K562 (cell line): ENCODE data around the gene IGDCC3. TPM values are rescaled to one million over a fixed set of nuclear protein-coding genes. Genes with fewer than 3 reads are reported as not detected.

Experiments used
- ATAC-seq: fragments of 200-7000 bp; cut with Tn5 transposase; 3 replicates; pipeline ENCODE4 v1.9.1; 2020; ENCODE audit warnings: moderate library complexity
- BruUV-seq: library from RNA; stranded (reverse); fragments of 400-500 nt; replicated peaks from 2 replicates; lab custom pipeline; 2021; lab: Mats Ljungman, UMichigan
- CTCF ChIA-PET: fragments of 300-600 bp; formaldehyde crosslinking; extraction: SDS; loops from one replicate; lab custom pipeline; 2021; ENCODE audit warnings: low intra/inter-chr PET ratio; lab: Yijun Ruan, JAX
- POLR2A ChIA-PET: fragments of 300-600, 350-650 bp; sonication (Branson Sonifier 250); formaldehyde crosslinking; extraction: SDS; loops from one replicate; lab custom pipeline; 2021; ENCODE audit warnings: antibody characterized with exemption, inconsistent platforms; lab: Yijun Ruan, JAX
- DNase-seq, 4 experiments: peaks; one replicate each; pipeline versions ENCODE4 v3.0.0 to v3.0.0-alpha.2; 2011 to 2018; ENCODE audit warnings: low spot score in 3 of 4, mixed read lengths in 3 of 4; ENCODE audit errors: extremely low read depth in 1 of 4
- FAIRE-seq: peaks from 2 replicates; lab custom pipeline; 2011; peaks lifted over from hg19 to GRCh38; lab: Jason Lieb, UNC
- H2AFZ ChIP-seq: 2 replicates; pipeline ENCODE4 v1.6.0; 2011; ENCODE audit warnings: low read depth, low read length, control low read depth, inconsistent platforms
- H3K27ac ChIP-seq: fragments of 200-600 bp; 3 replicates; pipeline ENCODE4 v1.8.0; 2011; ENCODE audit warnings: low read depth, mild to moderate bottlenecking, control low read depth, inconsistent platforms, low read length, moderate library complexity, mixed read lengths; ENCODE audit errors: extremely low read depth
- H3K27me3 ChIP-seq, 2 experiments: fragments of 300-600 bp in 1 of 2; 2 replicates in 1 of 2; 3 replicates in 1 of 2; pipeline versions ENCODE4 v1.6.0 to v1.8.0; 2011; ENCODE audit warnings: inconsistent platforms in 2 of 2, low read length in 2 of 2, mild to moderate bottlenecking in 1 of 2, mixed read lengths in 1 of 2, moderate library complexity in 1 of 2; ENCODE audit not compliant: control insufficient read depth in 2 of 2, insufficient read depth in 2 of 2
- H3K36me3 ChIP-seq: fragments of 300-600 bp; 3 replicates; pipeline ENCODE4 v1.8.0; 2011; ENCODE audit warnings: mild to moderate bottlenecking, low read length, inconsistent platforms; ENCODE audit not compliant: control insufficient read depth, insufficient read depth
- H3K4me1 ChIP-seq, 2 experiments: fragments of 200-600 bp in 1 of 2; replicated peaks in 1 of 2; 2 replicates in 1 of 2; 3 replicates in 1 of 2; pipeline versions ENCODE4 v1.5.1 to v1.8.0; 2011; ENCODE audit warnings: inconsistent platforms in 2 of 2, low read length in 2 of 2, mild to moderate bottlenecking in 1 of 2, mixed read lengths in 1 of 2, moderate library complexity in 1 of 2; ENCODE audit not compliant: control insufficient read depth in 2 of 2, insufficient read depth in 2 of 2
- H3K4me2 ChIP-seq: 2 replicates; pipeline ENCODE4 v1.6.1; 2011; ENCODE audit warnings: low read length, control low read depth, inconsistent platforms, mixed read lengths; ENCODE audit not compliant: insufficient read depth
- H3K4me3 ChIP-seq: fragments of 200-600 bp; sonication (generic), shearing (Covaris generic); 2 replicates; pipeline ENCODE4 v1.5.1; 2016; ENCODE audit warnings: control low read depth, inconsistent platforms
- H3K79me2 ChIP-seq: fragments of 200-600 bp; 3 replicates; pipeline ENCODE4 v1.8.0; 2011; ENCODE audit warnings: low read length, inconsistent platforms; ENCODE audit not compliant: control insufficient read depth, insufficient read depth
- H3K9ac ChIP-seq, 2 experiments: 2 replicates each; pipeline versions ENCODE4 v1.6.0 to v1.6.1; 2011; ENCODE audit warnings: low read depth in 2 of 2, low read length in 2 of 2, control low read depth in 1 of 2, inconsistent platforms in 1 of 2, mild to moderate bottlenecking in 1 of 2, mixed read lengths in 1 of 2; ENCODE audit not compliant: insufficient read depth in 1 of 2
- H3K9me1 ChIP-seq: one replicate; pipeline ENCODE4 v1.6.0; 2011; ENCODE audit warnings: inconsistent platforms, mild to moderate bottlenecking, low read length, moderate library complexity; ENCODE audit not compliant: control insufficient read depth, insufficient read depth
- H3K9me3 ChIP-seq: replicated peaks from 2 replicates; pipeline ENCODE4 v1.5.1; 2011; ENCODE audit warnings: low read depth, low read length, inconsistent platforms; ENCODE audit not compliant: control insufficient read depth, insufficient read depth
- H4K20me1 ChIP-seq: replicated peaks from 2 replicates; pipeline ENCODE4 v1.6.1; 2011; ENCODE audit warnings: low read length, inconsistent platforms, mixed read lengths; ENCODE audit not compliant: control insufficient read depth, insufficient read depth
- ATF1 ChIP-seq, 2 experiments: fragments of 450-650 bp in 1 of 2; IDR thresholded peaks; 2 replicates each; pipeline ENCODE4 v1.6.1; 2016; ENCODE audit warnings: missing compliant biosample characterization in 1 of 2, missing genetic modification characterization in 1 of 2
- BCLAF1 ChIP-seq, 2 experiments: fragments of 450-650 bp in 1 of 2; IDR thresholded peaks; 2 replicates each; pipeline ENCODE4 v1.6.1; 2011 to 2017; ENCODE audit warnings: low read depth in 2 of 2, antibody characterized with exemption in 1 of 2, borderline replicate concordance in 1 of 2, low read length in 1 of 2, mild to moderate bottlenecking in 1 of 2, mixed read lengths in 1 of 2; ENCODE audit not compliant: control insufficient read depth in 1 of 2
- BDP1 ChIP-seq: IDR thresholded peaks from 3 replicates; pipeline ENCODE4 v1.6.1; 2011; ENCODE audit not compliant: insufficient read length, insufficient read depth
- BRD9 ChIP-seq: fragments of 450-650 bp; IDR thresholded peaks from 2 replicates; pipeline ENCODE4 v1.6.1; 2018; ENCODE audit warnings: low read depth; ENCODE audit not compliant: partially characterized antibody
- DPF2 ChIP-seq: fragments of 450-650 bp; IDR thresholded peaks from 2 replicates; pipeline ENCODE4 v1.6.1; 2016
- EHMT2 ChIP-seq: fragments of 450-650 bp; IDR thresholded peaks from 2 replicates; pipeline ENCODE4 v1.6.1; 2018; ENCODE audit warnings: antibody characterized with exemption
- JUN ChIP-seq, 2 experiments: sonication (generic) in 1 of 2; formaldehyde crosslinking in 1 of 2; IDR thresholded peaks; 2 replicates each; pipeline versions ENCODE4 v1.6.1 to v1.8.0; 2012 to 2022; ENCODE audit warnings: borderline replicate concordance in 2 of 2, mild to moderate bottlenecking in 2 of 2, improper control_type of control experiment in 1 of 2, low read depth in 1 of 2, low read length in 1 of 2, missing genetic modification reagents in 1 of 2
- NCOA2 ChIP-seq, 2 experiments: fragments of 450-650 bp; IDR thresholded peaks; 2 replicates each; pipeline ENCODE4 v1.6.1; 2018; ENCODE audit warnings: mild to moderate bottlenecking in 2 of 2, moderate library complexity in 1 of 2; ENCODE audit not compliant: partially characterized antibody in 2 of 2
- RFX7 ChIP-seq: fragments of 250-450 bp; sonication (Bioruptor Pico); IDR thresholded peaks from 2 replicates; pipeline ENCODE4 v1.5.1; 2021; ENCODE audit warnings: mild to moderate bottlenecking
- TRIM24 ChIP-seq, 2 experiments: fragments of 450-650 bp; IDR thresholded peaks; 2 replicates each; pipeline ENCODE4 v1.6.1; 2016
- ZC3H8 ChIP-seq: fragments of 450-650 bp; IDR thresholded peaks from 2 replicates; pipeline ENCODE4 v1.6.1; 2017
- ZNF778 ChIP-seq: fragments of 450-650 bp; formaldehyde crosslinking; IDR thresholded peaks from 2 replicates; pipeline ENCODE4 v1.4.0; 2020; ENCODE audit warnings: mild to moderate bottlenecking, moderate library complexity
- WGBS: fragments of 100-300 bp; shearing (Covaris generic); methylation state at CpG from one replicate; pipeline ENCODE4 v1.1.6; 2016; ENCODE audit warnings: low coverage, mixed read lengths; ENCODE audit not compliant: insufficient coverage; ENCODE audit errors: missing lambda C conversion rate; 5-methylcytosine and 5-hydroxymethylcytosine counted together
- in situ Hi-C: fragments of 300-500 bp; cut with MboI; formaldehyde crosslinking; loops from 4 replicates; pipeline ENCODE4 v1.15.0; 2018; ENCODE audit warnings: inconsistent platforms, mixed read lengths
- intact Hi-C: fragments of 100-400 bp; cut with micrococcal nuclease; formaldehyde crosslinking; loops from 2 replicates; pipeline ENCODE4 v1.14.2; 2022
- polyA plus RNA-seq, 8 experiments: library from polyadenylated mRNA; depleted of rRNA in 4 of 8; stranded (reverse) in 5 of 8; unstranded in 3 of 8; fragments of >200 nt; fragmentation: Nextera tagmentation in 2 of 8; fragmentation: Illumina TruSeq in 1 of 8; extraction: Ambion mirVana in 2 of 8; extraction: Trizol in 1 of 8; gene quantifications; 2 replicates each; pipeline versions ENCODE4 v1.2.1 to v1.2.3, GENCODE V29; 2011 to 2014; ENCODE audit warnings: inconsistent platforms in 1 of 8, missing spikeins in 1 of 8
- total RNA-seq, 7 experiments: library from RNA; depleted of rRNA in 6 of 7; stranded (reverse); fragments of >200 nt in 6 of 7; fragmentation: Illumina TruSeq in 2 of 7; extraction: Trizol in 2 of 7; gene quantifications; 2 replicates each; pipeline versions ENCODE4 v1.2.1 to v1.2.3, GENCODE V29; 2011 to 2021; ENCODE audit warnings: low replicate concordance in 1 of 7

IGDCC3 gene
- total and polyA plus RNA-seq, 9 of the 15 experiments (the other 6 are each of a cell fraction or from before 2014, with no cell fraction given), result not detected

- H3K4me1 ChIP-seq, result peaks cover 4 to 9% of the 10 kb centered on the region in 2 experiments; a peak in 4 of 5 replicates
- no peak overlapping the region for H3K27ac ChIP-seq
- H3K9me3 ChIP-seq, result no peaks in the 10 kb centered on the region
- ChIA-PET POLR2A (interaction anchor here (0.7 kb wide), 1 partner anchor 98 kb away, joined by 3 read pairs; no protein-coding TSS in a partner anchor), CTCF (no interaction called here)
- in situ Hi-C loops, result no loop called here
- H3K27me3 ChIP-seq, result peaks cover 4 to 12% of the 10 kb centered on the region in 2 experiments; a peak in 4 of 5 replicates
- TF ChIP-seq EHMT2 (no peak), ZNF778 (no peak), JUN (IDR thresholded peaks at IDR 0.05; ENCODE audit: borderline replicate concordance, low read depth, low read length) (no peak), JUN (CRISPR knock-in tag; IDR thresholded peaks at IDR 0.05; ENCODE audit: borderline replicate concordance) (no peak), RFX7 (no peak)
- 0 out of 2 replicates have a peak, but pooled peaks cover 3% of the 10 kb centered on the region for H4K20me1 ChIP-seq
- no peaks in the 10 kb centered on the region for H3K36me3 ChIP-seq
- no peak overlapping the region for H3K4me3 ChIP-seq
- no peaks in the 10 kb centered on the region for H3K79me2 ChIP-seq
- no peak for DNase-seq
- 42% methylated on average over 11 of the region's 12 CpGs for whole genome bisulfite sequencing
- 0 out of 2 replicates have a peak overlapping the region, but pooled peaks have one; percentile 9 for H2AFZ ChIP-seq
- no TSS peak for BruUV-seq
- no peak for ATAC-seq
- H3K4me2 ChIP-seq, result no peak overlapping the region
- H3K9ac ChIP-seq, result no peak overlapping the region; a peak in 1 of 4 replicates
- H3K9me1 ChIP-seq, result no peaks in the 10 kb centered on the region
- no peak for FAIRE-seq
- intact Hi-C loops, result loop anchor here (10.0 kb wide), 1 partner anchor 325 kb away; no protein-coding TSS in a partner anchor
Observed at GRCh38 chr15:65309882-65310418, 67.9 kb downstream of the IGDCC3 start.

GRCh38 chr15:65307978-65308377, 69.8 kb downstream of the IGDCC3 start:
- DNase-seq, result no peak
- H3K36me3 ChIP-seq, result no peaks in the 10 kb centered on the region
- ATAC-seq, result no peak
- no peak overlapping the region; the same call in 1 of the 2 replicates for H2AFZ ChIP-seq
- no peaks in the 10 kb centered on the region for H3K9me1 ChIP-seq
- FAIRE-seq, result no peak
- in situ Hi-C loops, result no loop called here
- H3K27me3 ChIP-seq, result no peaks in the 10 kb centered on the region; a peak in 1 of 5 replicates
- 49% methylated on average over 6 of the region's 6 CpGs for WGBS
- H3K4me3 ChIP-seq, result no peak overlapping the region
- H4K20me1 ChIP-seq, result 0 out of 2 replicates have a peak, but pooled peaks cover 3% of the 10 kb centered on the region
- no peak overlapping the region for H3K4me2 ChIP-seq
- no peaks in the 10 kb centered on the region for H3K79me2 ChIP-seq
- H3K9ac ChIP-seq, result no peak overlapping the region
- CTCF ChIA-PET, result no interaction called here
- no peak overlapping the region for H3K27ac ChIP-seq
- intact Hi-C loops, result no loop called here
- POLR2A ChIA-PET, result interaction anchor here (0.6 to 1.8 kb wide), 7 partner anchors 11 to 124 kb away, joined by 3 to 4 read pairs (median 3); no protein-coding TSS in a partner anchor
- peaks cover 7 to 15% of the 10 kb centered on the region in 2 experiments; a peak in 4 of 5 replicates for H3K4me1 ChIP-seq
- H3K9me3 ChIP-seq, result no peaks in the 10 kb centered on the region
- BruUV-seq, result no TSS peak
- TF ChIP-seq BDP1, result no peak
- TF ChIP-seq BRD9, result no peak
- TF ChIP-seq ATF1 (CRISPR knock-in tag; IDR thresholded peaks at IDR 0.05), result no peak
- TF ChIP-seq ATF1 (tag; IDR thresholded peaks at IDR 0.05), result no peak
- no peak for TF ChIP-seq DPF2
- no peak for TF ChIP-seq NCOA2 (IDR thresholded peaks at IDR 0.05; ENCODE audit: partially characterized antibody in 2 of 2)
- TF ChIP-seq ZC3H8, result no peak
- no peak for TF ChIP-seq BCLAF1 (IDR thresholded peaks at IDR 0.05; ENCODE audit: borderline replicate concordance in 1 of 2, control insufficient read depth in 1 of 2, low read depth in 2 of 2, low read length in 1 of 2)
- no peak for TF ChIP-seq TRIM24 (IDR thresholded peaks at IDR 0.05)
